ENCODE data around the gene GYG2.
"Not testable (repeated sequence)": the region's sequence is repeated elsewhere in the genome, so short reads cannot be mapped to it uniquely, and the experiment has no call there.

GYG2 gene

GRCh38 chrX:2875798-2876399 is 47.2 kb downstream of the GYG2 start:
- DNase-seq (ENCODE audit: low spot score): no peak

DNA sequence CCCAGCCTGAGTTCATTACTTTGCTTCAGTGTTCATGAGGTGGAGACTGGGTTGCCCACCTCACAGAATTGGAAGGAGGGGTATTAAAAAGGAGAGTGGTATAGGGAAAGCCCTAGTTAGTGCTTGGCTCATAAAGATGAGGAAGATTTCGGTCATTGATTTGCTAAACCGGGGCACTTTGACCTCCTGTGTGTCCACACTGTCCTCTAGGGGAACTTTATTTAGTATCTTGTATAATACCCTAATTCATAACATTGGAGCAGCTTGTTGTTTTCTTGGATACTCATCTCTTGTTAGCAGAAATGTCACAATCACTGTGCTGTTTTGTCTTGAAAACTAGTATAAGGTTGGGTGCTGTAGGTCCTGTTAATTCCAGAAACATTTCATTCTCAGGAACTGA is 49.8 kb downstream of the GYG2 start:
- no peak for TF ChIP-seq CTCF (IDR thresholded peaks at IDR 0.05; ENCODE audit: extremely low read depth, missing control alignments)
- DNase-seq (ENCODE audit: low spot score): no peak

More at GRCh38 chrX:2875798-2876399, 47.2 kb downstream of the GYG2 start:
- TF ChIP-seq CTCF (IDR thresholded peaks at IDR 0.05; ENCODE audit: extremely low read depth, missing control alignments): no peak

- TF ChIP-seq CTCF (IDR thresholded peaks at IDR 0.05; ENCODE audit: extremely low read depth, missing control alignments): no peak
- DNase-seq (ENCODE audit: low spot score): no peak
Measured at GRCh38 chrX:2879670-2880069, 50.9 kb downstream of the GYG2 start.

- no peak for DNase-seq (ENCODE audit: low spot score)
- no peak for TF ChIP-seq CTCF (IDR thresholded peaks at IDR 0.05; ENCODE audit: extremely low read depth, missing control alignments)
Measured at GRCh38 chrX:2883770-2884169, 55.0 kb downstream of the GYG2 start.

DNA sequence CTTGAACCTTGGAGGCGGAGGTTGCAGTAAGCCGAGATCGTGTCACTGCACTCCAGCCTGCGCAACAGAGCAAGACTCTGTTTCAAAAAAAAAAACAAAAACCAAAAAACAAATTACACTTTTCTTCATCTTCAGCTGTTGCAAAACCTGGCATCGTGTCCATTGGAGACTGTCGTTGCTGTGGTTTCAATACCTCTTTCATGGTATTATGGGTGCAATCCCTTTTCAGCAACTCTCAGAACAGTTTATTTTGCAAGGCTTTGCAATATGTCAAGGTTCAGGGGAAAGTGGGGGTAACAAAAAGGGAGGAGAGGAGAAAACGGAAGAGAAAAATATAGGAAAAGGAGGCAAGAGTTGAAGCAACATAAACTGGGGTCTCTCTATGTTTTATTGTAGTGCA is 59.6 kb downstream of the GYG2 start:
- no peak for DNase-seq (ENCODE audit: low spot score)

DNA sequence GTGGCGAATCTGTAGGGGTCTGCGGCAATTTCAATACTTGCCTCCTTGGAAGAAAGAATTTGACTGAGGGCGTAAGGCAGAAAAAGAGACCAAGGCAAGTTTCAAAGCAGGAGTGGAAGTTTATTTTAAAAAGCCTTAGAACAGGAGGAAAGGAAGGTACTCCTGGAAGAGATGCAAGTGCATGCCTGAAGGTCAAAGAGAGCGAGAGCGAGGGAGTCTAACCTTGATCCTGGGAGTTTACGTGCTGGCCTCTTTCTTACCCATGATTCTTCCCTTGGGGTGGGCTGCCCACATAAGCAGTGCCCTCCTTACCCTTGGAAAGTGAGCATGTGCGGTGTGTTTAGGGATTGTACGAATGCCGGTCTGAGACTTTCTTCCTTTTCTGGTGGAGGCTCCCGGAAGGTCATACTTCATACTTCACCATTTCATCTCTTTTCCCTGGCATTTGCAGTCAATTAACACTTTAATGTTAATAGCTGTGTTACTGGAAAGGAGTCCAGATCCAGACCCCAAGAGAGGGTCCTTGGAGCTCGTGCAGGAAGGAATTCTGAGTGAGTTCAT is 60.4 kb downstream of the GYG2 start:
- DNase-seq (ENCODE audit: low spot score): no peak
- no peak for TF ChIP-seq CTCF (IDR thresholded peaks at IDR 0.05; ENCODE audit: extremely low read depth, missing control alignments)

More for the DNA sequence above, 59.6 kb downstream of the GYG2 start:
- TF ChIP-seq CTCF (IDR thresholded peaks at IDR 0.05; ENCODE audit: extremely low read depth, missing control alignments): no peak

GRCh38 chrX:2889706-2890490 is 61.2 kb downstream of the GYG2 start:
- not testable (repeated sequence) for DNase-seq (ENCODE audit: low spot score)
- TF ChIP-seq CTCF (IDR thresholded peaks at IDR 0.05; ENCODE audit: extremely low read depth, missing control alignments): peak; percentile 10

DNA sequence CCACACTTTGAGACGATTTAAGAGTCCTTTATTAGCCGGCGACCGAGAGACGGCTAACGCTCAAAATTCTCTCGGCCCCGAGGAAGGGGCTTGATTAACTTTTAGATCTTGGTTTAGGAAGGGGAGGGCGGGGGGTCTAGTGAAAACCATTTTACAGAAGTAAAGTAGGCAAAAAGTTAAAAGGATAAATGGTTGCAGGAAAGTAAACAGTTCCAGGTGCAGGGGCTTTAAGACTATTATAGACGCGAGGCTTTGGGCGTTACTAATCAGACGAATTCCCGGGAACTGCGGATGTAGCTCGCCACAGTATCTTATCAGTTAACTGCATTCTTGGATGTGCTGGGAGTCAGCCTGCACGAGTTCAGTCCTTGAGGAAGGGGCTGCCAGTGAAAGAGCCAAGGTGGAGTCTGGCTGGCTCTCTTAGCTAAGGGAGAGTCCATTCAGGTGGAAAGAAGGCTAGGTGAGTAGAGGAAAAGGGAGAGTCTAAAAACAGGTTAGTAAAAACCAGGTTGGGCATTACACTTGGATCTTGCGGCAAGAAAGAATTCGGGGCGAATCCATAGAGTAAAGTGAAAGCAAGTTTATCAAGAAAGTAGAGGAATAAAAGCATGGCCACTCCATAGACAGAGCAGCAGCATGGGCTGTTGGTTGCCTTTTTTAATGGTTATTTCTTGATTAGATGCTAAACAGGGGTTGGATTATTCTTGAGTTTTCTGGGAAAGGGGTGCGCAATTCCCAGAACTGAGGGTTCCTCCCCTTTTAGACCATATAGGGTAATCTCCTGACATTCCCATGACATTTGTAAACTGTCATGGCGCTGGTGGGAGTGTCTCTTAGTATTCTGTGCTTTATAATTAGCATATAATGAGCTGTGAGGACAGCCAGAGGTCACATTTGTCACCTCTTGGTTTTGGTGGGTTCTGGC is 62.1 kb downstream of the GYG2 start:
- DNase-seq (ENCODE audit: low spot score): not testable (repeated sequence)

All from GM20000 (cell line).